PC-9 (cell line): ENCODE results near the gene KCNJ15. TPM values are rescaled to one million over a fixed set of nuclear protein-coding genes. Genes with fewer than 3 reads are reported as not detected.

Experiments
- BruUV-seq: library from RNA; stranded (reverse); fragments of 400-500 nt; replicated peaks from 2 replicates; lab custom pipeline; 2021; lab: Mats Ljungman, UMichigan
- CTCF ChIA-PET: fragments of 300-600 bp; sonication (Branson Sonifier 250); formaldehyde crosslinking; loops from one replicate; lab custom pipeline; 2022; ENCODE audit warnings: antibody characterized with exemption; lab: Charles Lee
- POLR2A ChIA-PET: fragments of 300-600 bp; sonication (Branson Sonifier 250); formaldehyde crosslinking; loops from one replicate; lab custom pipeline; 2022; ENCODE audit warnings: antibody characterized with exemption; ENCODE audit not compliant: unreplicated experiment; lab: Charles Lee
- DNase-seq, 2 experiments: peaks; one replicate each; pipeline versions ENCODE4 v3.0.0 to v3.0.0-alpha.2; 2015 to 2022; ENCODE audit warnings: mixed read lengths in 1 of 2
- H2AFZ ChIP-seq: fragments of 200-600 bp; sonication (generic); 2 replicates; pipeline ENCODE4 v1.8.1; 2017; ENCODE audit warnings: antibody characterized with exemption
- H3F3A ChIP-seq: fragments of 200-600 bp; sonication (generic); 2 replicates; pipeline ENCODE4 v1.8.1; 2017; ENCODE audit warnings: antibody characterized with exemption, mild to moderate bottlenecking, low read depth; ENCODE audit not compliant: insufficient read depth
- H3K27ac ChIP-seq: fragments of 200-600 bp; sonication (generic); 2 replicates; pipeline ENCODE4 v1.6.1; 2016; ENCODE audit warnings: mixed run types
- H3K27me3 ChIP-seq: fragments of 200-600 bp; sonication (generic); 2 replicates; pipeline ENCODE4 v1.6.1; 2016; ENCODE audit warnings: low read depth, mixed run types; ENCODE audit not compliant: insufficient read depth
- H3K36me3 ChIP-seq: fragments of 200-600 bp; sonication (generic); 2 replicates; pipeline ENCODE4 v1.6.1; 2016; ENCODE audit warnings: low read depth, mixed run types
- H3K4me1 ChIP-seq: fragments of 200-600 bp; sonication (generic); replicated peaks from 2 replicates; pipeline ENCODE4 v1.6.1; 2016; ENCODE audit warnings: mixed run types; ENCODE audit not compliant: insufficient read depth
- H3K4me2 ChIP-seq: fragments of 200-600 bp; sonication (generic); 2 replicates; pipeline ENCODE4 v1.6.1; 2017; ENCODE audit warnings: mixed run types
- H3K4me3 ChIP-seq: fragments of 200-600 bp; sonication (generic); 2 replicates; pipeline ENCODE4 v1.6.1; 2016; ENCODE audit warnings: mixed run types
- H3K79me2 ChIP-seq: fragments of 200-600 bp; sonication (generic); 2 replicates; pipeline ENCODE4 v1.6.1; 2017; ENCODE audit warnings: low read depth, mixed run types
- H3K9me2 ChIP-seq: fragments of 200-600 bp; sonication (generic); 2 replicates; pipeline ENCODE4 v1.8.1; 2017; ENCODE audit warnings: mild to moderate bottlenecking; ENCODE audit not compliant: insufficient read depth
- H3K9me3 ChIP-seq: fragments of 200-600 bp; sonication (generic); 2 replicates; pipeline ENCODE4 v1.8.1; 2016; ENCODE audit warnings: low read depth; ENCODE audit not compliant: insufficient read depth
- H4K20me1 ChIP-seq: fragments of 200-600 bp; sonication (generic); 2 replicates; pipeline ENCODE4 v1.8.1; 2017; ENCODE audit not compliant: insufficient read depth
- EZH2 ChIP-seq: fragments of 200-600 bp; sonication (generic); IDR thresholded peaks from 2 replicates; pipeline ENCODE4 v1.8.0; 2017; ENCODE audit warnings: antibody characterized with exemption, low read depth
- intact Hi-C: fragments of 100-400 bp; cut with micrococcal nuclease; formaldehyde crosslinking; loops from one replicate; pipeline ENCODE4 v1.10.0; 2022; ENCODE audit not compliant: unreplicated experiment
- total RNA-seq: library from RNA; stranded (reverse); gene quantifications from 2 replicates; pipeline ENCODE4 v1.2.3, GENCODE V29; 2021
- TF ChIP-seq, protein P1 (sequence below): fragments of 200-600 bp; sonication (generic); conservative IDR thresholded peaks from 2 replicates; pipeline ENCODE4 v1.6.1; 2017; ENCODE audit warnings: mixed run types, antibody characterized with exemption, mild to moderate bottlenecking, moderate library complexity

KCNJ15 gene
- total RNA-seq, 1 experiment from 2014 or later = not detected

DNA sequence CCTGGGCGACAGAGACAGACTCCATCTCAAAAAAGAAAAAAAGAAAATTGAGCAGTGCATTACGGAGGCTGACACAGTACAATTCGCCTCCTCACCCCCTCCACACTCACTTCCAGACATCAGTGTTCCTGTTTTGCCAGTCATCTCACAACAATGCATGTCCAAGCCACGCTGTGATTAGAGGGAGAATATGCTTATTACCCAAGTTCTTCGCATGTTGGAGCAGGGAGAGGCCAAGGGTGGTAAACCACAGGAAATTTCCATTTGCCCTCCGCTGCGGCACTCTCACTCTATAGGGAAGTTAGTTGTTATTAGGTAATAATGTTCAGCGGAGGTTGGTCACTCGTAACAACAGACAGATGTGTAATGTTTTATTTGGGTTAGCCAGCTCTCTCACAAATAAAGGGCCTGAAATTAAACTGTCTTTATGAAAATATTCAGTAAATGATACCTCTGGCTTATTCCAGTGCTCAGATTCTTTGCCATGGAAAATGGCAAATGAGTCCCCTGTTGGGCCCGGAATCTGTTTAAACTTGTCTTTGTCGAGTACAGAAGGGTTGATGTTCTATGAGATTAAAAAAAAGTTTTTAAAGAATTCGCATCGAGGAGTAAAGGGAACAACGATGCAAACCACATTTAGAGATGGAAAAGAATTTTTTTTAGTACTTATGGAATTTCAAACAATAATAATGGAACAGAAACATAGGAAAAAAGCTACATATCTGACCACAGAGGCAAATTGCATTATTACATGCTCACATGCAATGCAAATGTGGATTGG lies 33.1 kb downstream of the KCNJ15 start:
- POLR2A ChIA-PET = no interaction called here
- intact Hi-C loops = no loop called here
- no peak overlapping the region for H3K4me2 ChIP-seq

DNA sequence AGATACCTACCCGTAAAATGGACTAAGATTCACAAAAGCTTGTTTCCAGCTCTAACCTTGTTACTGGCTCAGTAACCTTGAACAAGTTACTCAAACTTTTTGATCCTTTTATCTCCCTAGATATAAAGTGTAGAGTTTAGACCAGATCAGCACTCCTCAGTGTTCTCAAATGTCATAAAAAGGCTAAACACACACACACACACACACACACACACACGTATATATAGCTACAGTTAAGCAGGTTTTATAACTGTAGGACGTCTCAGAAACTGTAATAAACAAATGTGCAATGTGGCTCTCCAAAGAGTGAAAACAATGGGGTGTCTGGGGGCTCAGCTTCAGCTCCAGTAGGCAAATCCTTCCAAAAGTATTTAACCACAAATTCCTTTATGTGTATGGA lies 34.0 kb downstream of the KCNJ15 start:
- no peaks in the 10 kb centered on the region for H3K79me2 ChIP-seq
- peaks cover 19% of the 10 kb centered on the region; the same call in 1 of the 2 replicates for H3K27me3 ChIP-seq
- no peak overlapping the region for H3K4me2 ChIP-seq
- no peaks in the 10 kb centered on the region for H3K36me3 ChIP-seq
- H3K9me2 ChIP-seq = no peaks in the 10 kb centered on the region
- no peaks in the 10 kb centered on the region for H3K4me1 ChIP-seq
- H3K27ac ChIP-seq = no peak overlapping the region
- DNase-seq = no peak
- ChIA-PET CTCF (no interaction called here), POLR2A (no interaction called here)
- H3F3A ChIP-seq = no peaks in the 10 kb centered on the region
- no peaks in the 10 kb centered on the region for H4K20me1 ChIP-seq
- intact Hi-C loops = no loop called here
- TF ChIP-seq EZH2 = no peak
- TF ChIP-seq, protein P1, sequence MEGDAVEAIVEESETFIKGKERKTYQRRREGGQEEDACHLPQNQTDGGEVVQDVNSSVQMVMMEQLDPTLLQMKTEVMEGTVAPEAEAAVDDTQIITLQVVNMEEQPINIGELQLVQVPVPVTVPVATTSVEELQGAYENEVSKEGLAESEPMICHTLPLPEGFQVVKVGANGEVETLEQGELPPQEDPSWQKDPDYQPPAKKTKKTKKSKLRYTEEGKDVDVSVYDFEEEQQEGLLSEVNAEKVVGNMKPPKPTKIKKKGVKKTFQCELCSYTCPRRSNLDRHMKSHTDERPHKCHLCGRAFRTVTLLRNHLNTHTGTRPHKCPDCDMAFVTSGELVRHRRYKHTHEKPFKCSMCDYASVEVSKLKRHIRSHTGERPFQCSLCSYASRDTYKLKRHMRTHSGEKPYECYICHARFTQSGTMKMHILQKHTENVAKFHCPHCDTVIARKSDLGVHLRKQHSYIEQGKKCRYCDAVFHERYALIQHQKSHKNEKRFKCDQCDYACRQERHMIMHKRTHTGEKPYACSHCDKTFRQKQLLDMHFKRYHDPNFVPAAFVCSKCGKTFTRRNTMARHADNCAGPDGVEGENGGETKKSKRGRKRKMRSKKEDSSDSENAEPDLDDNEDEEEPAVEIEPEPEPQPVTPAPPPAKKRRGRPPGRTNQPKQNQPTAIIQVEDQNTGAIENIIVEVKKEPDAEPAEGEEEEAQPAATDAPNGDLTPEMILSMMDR = no peak
- H3K9me3 ChIP-seq = no peaks in the 10 kb centered on the region
- H3K4me3 ChIP-seq = no peak overlapping the region
- no TSS peak for BruUV-seq
- no peak overlapping the region for H2AFZ ChIP-seq

More for the DNA sequence above, 33.1 kb downstream of the KCNJ15 start:
- no peaks in the 10 kb centered on the region for H3K9me3 ChIP-seq
- H3K36me3 ChIP-seq = no peaks in the 10 kb centered on the region
- no peak overlapping the region for H2AFZ ChIP-seq
- CTCF ChIA-PET = no interaction called here
- DNase-seq = no peak
- H3K4me1 ChIP-seq = no peaks in the 10 kb centered on the region
- H4K20me1 ChIP-seq = no peaks in the 10 kb centered on the region
- TF ChIP-seq, protein P1 = no peak
- TF ChIP-seq EZH2 = no peak
- H3F3A ChIP-seq = no peaks in the 10 kb centered on the region
- H3K27ac ChIP-seq = no peak overlapping the region
- H3K79me2 ChIP-seq = no peaks in the 10 kb centered on the region
- H3K27me3 ChIP-seq = 0 out of 2 replicates have a peak, but pooled peaks cover 16% of the 10 kb centered on the region
- no peak overlapping the region for H3K4me3 ChIP-seq
- H3K9me2 ChIP-seq = no peaks in the 10 kb centered on the region
- BruUV-seq = no TSS peak

DNA sequence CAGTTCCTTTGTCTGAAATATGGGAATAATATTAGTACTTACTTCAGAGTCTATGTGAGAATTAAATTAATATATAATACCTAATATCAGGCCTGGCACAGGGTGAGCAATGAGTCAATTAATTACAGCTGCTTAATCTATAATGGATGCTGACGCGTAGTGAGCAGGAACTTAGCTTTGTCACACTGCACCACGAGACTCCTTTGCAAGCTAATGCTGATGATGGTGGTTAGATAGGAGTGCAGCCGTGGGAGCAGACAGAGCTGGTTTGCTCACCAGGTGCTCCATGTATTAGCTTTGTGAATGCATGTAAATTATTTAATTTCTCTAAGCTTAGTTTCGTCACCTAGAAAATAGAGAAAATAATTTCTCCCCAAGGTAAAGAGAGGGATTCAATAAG lies 35.1 kb downstream of the KCNJ15 start:
- H3K27ac ChIP-seq = no peak overlapping the region
- H3K9me3 ChIP-seq = no peaks in the 10 kb centered on the region
- no peaks in the 10 kb centered on the region for H3K79me2 ChIP-seq
- intact Hi-C loops = no loop called here
- CTCF ChIA-PET = no interaction called here
- H2AFZ ChIP-seq = no peak overlapping the region
- TF ChIP-seq, protein P1 = no peak
- TF ChIP-seq EZH2 = no peak
- H3K9me2 ChIP-seq = no peaks in the 10 kb centered on the region
- H3K4me1 ChIP-seq = no peaks in the 10 kb centered on the region
- no peaks in the 10 kb centered on the region for H3K36me3 ChIP-seq
- peaks cover 21% of the 10 kb centered on the region; the same call in 1 of the 2 replicates for H3K27me3 ChIP-seq
- H4K20me1 ChIP-seq = no peaks in the 10 kb centered on the region
- H3K4me2 ChIP-seq = no peak overlapping the region
- no peak for DNase-seq
- H3K4me3 ChIP-seq = no peak overlapping the region
- no TSS peak for BruUV-seq
- H3F3A ChIP-seq = no peaks in the 10 kb centered on the region
- POLR2A ChIA-PET = no interaction called here
